ENCODE results near the gene KDM1A. TPM values are rescaled to one million over a fixed set of nuclear protein-coding genes. Genes with fewer than 3 reads are reported as not detected.

KDM1A gene
- total and polyA plus RNA-seq, 2 donors (not counting 3 experiments of a cell fraction or from before 2014, with no cell fraction given) = 105 to 111 TPM

GRCh38 chr1:23102289-23102688, 83.0 kb downstream of the KDM1A start:
- no peaks in the 10 kb centered on the region for H3K27me3 ChIP-seq (ENCODE audit: control insufficient read depth in 2 of 2, insufficient read depth in 2 of 2, low read length in 2 of 2)
- no peak overlapping the region for H2AFZ ChIP-seq (ENCODE audit: low read depth, low read length)
- H3K9me1 ChIP-seq (replicated peaks; ENCODE audit: control insufficient read depth, extremely low read depth, insufficient read depth, low read length) = no peaks in the 10 kb centered on the region
- H4K20me1 ChIP-seq (replicated peaks; ENCODE audit: control insufficient read depth, extremely low read depth, insufficient read depth, low read length) = no peaks in the 10 kb centered on the region
- POLR2A ChIA-PET = interaction anchor here (0.9 to 1.4 kb wide), 4 partner anchors 61 to 76 kb away, joined by 4 to 8 read pairs (median 4); partner anchors contain the start of gene LUZP1
- BruUV-seq (replicated peaks) = no TSS peak
- peak; percentile 83 for FAIRE-seq
- peak; percentile 55 for TF ChIP-seq JUN (IDR thresholded peaks at IDR 0.05; ENCODE audit: borderline replicate concordance, insufficient read depth, insufficient read length, low read depth)
- no peak for TF ChIP-seq MYC (IDR thresholded peaks at IDR 0.05; ENCODE audit: low read depth, low read length)
- no peak for TF ChIP-seq EZH2 (IDR thresholded peaks at IDR 0.05; ENCODE audit: borderline replicate concordance, low read depth, low read length, severe bottlenecking)
- no peak for TF ChIP-seq CTCF (IDR thresholded peaks at IDR 0.05; ENCODE audit: extremely low read depth in 1 of 2, insufficient read depth in 1 of 2, low read depth in 1 of 2, low read length in 2 of 2)
- TF ChIP-seq POLR2AphosphoS5 (IDR thresholded peaks at IDR 0.05; ENCODE audit: insufficient read depth, low read depth, low read length) = peak; percentile 73
- TF ChIP-seq GATA2 (IDR thresholded peaks at IDR 0.05; ENCODE audit: insufficient read depth, insufficient read length, low read depth, low read length) = peak; percentile 63
- no peak for TF ChIP-seq MAX (IDR thresholded peaks at IDR 0.05; ENCODE audit: insufficient read depth, insufficient read length)
- no peak for TF ChIP-seq POLR2A (IDR thresholded peaks at IDR 0.05; ENCODE audit: low read depth, low read length)
- TF ChIP-seq FOS (IDR thresholded peaks at IDR 0.05; ENCODE audit: borderline replicate concordance, insufficient read depth, low read length) = peak; percentile 83
- peak overlapping the region; percentile 73 for H3K27ac ChIP-seq (ENCODE audit: insufficient read depth, low read depth, low read length)
- peak overlapping the region in 1 of 3 experiments; percentile 28 for H3K4me3 ChIP-seq (replicated peaks in 1 of 3; ENCODE audit: insufficient read depth in 1 of 3, low read depth in 1 of 3, low read length in 3 of 3)
- peaks cover 70% of the 10 kb centered on the region for H3K79me2 ChIP-seq (ENCODE audit: control insufficient read depth, insufficient read depth, low read length)
- peak overlapping the region; percentile 69 for H3K4me2 ChIP-seq (ENCODE audit: insufficient read depth, low read length)
- DNase-seq (ENCODE audit: low read depth, low spot score) = peak; percentile 70
- intact Hi-C loops (cut with micrococcal nuclease) (loop anchor here (1.0 kb wide), 1 partner anchor 66 kb away; the partner anchor contains the start of gene LUZP1), dilution Hi-C loops (cut with MboI; ENCODE audit: extremely low pct_ligation_motif_present, low sequenced_read_pairs) (no loop called here)
- H3K36me3 ChIP-seq (ENCODE audit: control insufficient read depth in 2 of 2, extremely low read depth in 1 of 2, insufficient read depth in 2 of 2, low read length in 2 of 2) = peaks cover 6 to 7% of the 10 kb centered on the region in 2 experiments
- H3K9ac ChIP-seq (replicated peaks; ENCODE audit: extremely low read depth, insufficient read depth, low read length) = peak overlapping the region; percentile 21
- H3K4me1 ChIP-seq (ENCODE audit: control insufficient read depth, extremely low read depth, insufficient read depth, low read length) = peaks cover 66% of the 10 kb centered on the region
- no peaks in the 10 kb centered on the region for H3K9me3 ChIP-seq (replicated peaks; ENCODE audit: control insufficient read depth, insufficient read depth, low read length)
- CTCF ChIA-PET = interaction anchor here (1.0 to 5.5 kb wide), 13 partner anchors 10 to 438 kb away, joined by 3 to 84 read pairs (median 7); partner anchors contain the start of gene LUZP1
